A549 (cell line): ENCODE data around the gene ADARB2. TPM values are rescaled to one million over a fixed set of nuclear protein-coding genes. Genes with fewer than 3 reads are reported as not detected.

Source experiments
- ATAC-seq, 2 experiments: fragments of 200-7000 bp in 1 of 2; fragments of >200 bp in 1 of 2; cut with Nextera tagmentation in 1 of 2; cut with Tn5 transposase in 1 of 2; 3 replicates each; pipeline versions ENCODE4 v1.8.0 to v1.9.1; 2018 to 2020; ENCODE audit warnings: mild to moderate bottlenecking in 1 of 2, moderate library complexity in 1 of 2
- CTCF ChIA-PET: fragments of 300-600 bp; sonication (Branson Sonifier 250); formaldehyde crosslinking; extraction: SDS; loops from one replicate; lab custom pipeline; 2021; ENCODE audit warnings: antibody characterized with exemption, inconsistent platforms; lab: Yijun Ruan, JAX
- POLR2A ChIA-PET: fragments of 350-600 bp; formaldehyde crosslinking; extraction: SDS; loops from one replicate; lab custom pipeline; 2021; ENCODE audit warnings: antibody characterized with exemption, inconsistent platforms; lab: Yijun Ruan, JAX
- DNase-seq, 2 experiments: peaks; one replicate each; pipeline versions ENCODE4 v3.0.0 to v3.0.0-alpha.2; 2011 to 2016; ENCODE audit warnings: low read depth in 1 of 2, low spot score in 1 of 2
- FAIRE-seq: peaks from 2 replicates; lab custom pipeline; 2011; peaks lifted over from hg19 to GRCh38; lab: Jason Lieb, UNC
- H3K27ac ChIP-seq, 2 experiments: fragments of >200 bp; sonication (Bioruptor Twin); formaldehyde crosslinking; 3 replicates each; pipeline ENCODE4 v1.5.1; 2016 to 2017
- H3K4me1 ChIP-seq: fragments of >200 bp; sonication (Bioruptor Twin); formaldehyde crosslinking; 3 replicates; pipeline ENCODE4 v1.6.1; 2016
- H3K4me2 ChIP-seq: fragments of >200 bp; sonication (Bioruptor Twin); formaldehyde crosslinking; 3 replicates; pipeline ENCODE4 v1.6.1; 2016
- H3K4me3 ChIP-seq: fragments of >200 bp; sonication (Bioruptor Twin); formaldehyde crosslinking; 3 replicates; pipeline ENCODE4 v1.5.1; 2016
- H3K9me3 ChIP-seq: fragments of >200 bp; sonication (Bioruptor Twin); formaldehyde crosslinking; 3 replicates; pipeline ENCODE4 v1.6.1; 2016
- ATOH8 ChIP-seq: fragments of 250-450 bp; sonication (Bioruptor Pico); IDR thresholded peaks from 2 replicates; pipeline ENCODE4 v1.5.0; 2020; ENCODE audit warnings: low read depth, mild to moderate bottlenecking, moderate library complexity
- BCL3 ChIP-seq: fragments of >200 bp; sonication (Bioruptor Twin); formaldehyde crosslinking; IDR thresholded peaks from 3 replicates; pipeline ENCODE4 v1.6.1; 2016
- BHLHE40 ChIP-seq: IDR thresholded peaks from 2 replicates; pipeline ENCODE4 v1.6.1; 2012; ENCODE audit warnings: low read depth, low read length, inconsistent platforms
- CEBPB ChIP-seq, 2 experiments: fragments of >200 bp in 1 of 2; sonication (Bioruptor Twin) in 1 of 2; formaldehyde crosslinking in 1 of 2; IDR thresholded peaks; 2 replicates each; pipeline ENCODE4 v1.6.1; 2012 to 2016
- CHD2 ChIP-seq: fragments of 150-350 bp; IDR thresholded peaks from 2 replicates; pipeline ENCODE4 v1.6.1; 2014; ENCODE audit warnings: low read length; ENCODE audit not compliant: partially characterized antibody
- GATA3 ChIP-seq: IDR thresholded peaks from 2 replicates; pipeline ENCODE4 v1.6.1; 2012; ENCODE audit warnings: borderline replicate concordance
- HDAC2 ChIP-seq: fragments of 200-600 bp; sonication (generic); IDR thresholded peaks from 2 replicates; pipeline ENCODE4 v1.6.1; 2016
- HOXB13 ChIP-seq: fragments of 250-450 bp; sonication (Bioruptor Pico); IDR thresholded peaks from 2 replicates; pipeline ENCODE4 v1.5.0; 2020; ENCODE audit warnings: low read depth, mild to moderate bottlenecking, moderate library complexity
- JUN ChIP-seq, 2 experiments: fragments of >200 bp; sonication (Bioruptor Twin); formaldehyde crosslinking; IDR thresholded peaks; 2 replicates in 1 of 2; 3 replicates in 1 of 2; pipeline ENCODE4 v1.6.1; 2016 to 2017
- KDM5A ChIP-seq: fragments of 200-600 bp; sonication (generic); IDR thresholded peaks from 2 replicates; pipeline ENCODE4 v1.6.1; 2016; ENCODE audit warnings: antibody characterized with exemption, mild to moderate bottlenecking
- NFE2L2 ChIP-seq: fragments of 150-350 bp; conservative IDR thresholded peaks from 2 replicates; pipeline ENCODE4 v1.6.1; 2014; ENCODE audit warnings: low read length
- NPAS2 ChIP-seq: fragments of 250-450 bp; sonication (Bioruptor Pico); IDR thresholded peaks from 2 replicates; pipeline ENCODE4 v1.8.0; 2022; ENCODE audit warnings: mild to moderate bottlenecking, moderate library complexity, borderline replicate concordance
- RARB ChIP-seq: fragments of 250-450 bp; sonication (Bioruptor Pico); IDR thresholded peaks from 2 replicates; pipeline ENCODE4 v1.8.0; 2021; ENCODE audit warnings: mild to moderate bottlenecking, moderate library complexity
- RNF2 ChIP-seq: fragments of 200-600 bp; sonication (generic); IDR thresholded peaks from 2 replicates; pipeline ENCODE4 v1.6.1; 2016; ENCODE audit warnings: low read depth, mild to moderate bottlenecking, antibody characterized with exemption, moderate library complexity, borderline replicate concordance
- SREBF2 ChIP-seq: fragments of 450-650 bp; IDR thresholded peaks from 2 replicates; pipeline ENCODE4 v1.6.1; 2014; ENCODE audit warnings: mild to moderate bottlenecking, moderate library complexity
- TP53 ChIP-seq: fragments of 250-450 bp; sonication (Bioruptor Pico); IDR thresholded peaks from 2 replicates; pipeline ENCODE4 v1.5.0; 2021; ENCODE audit warnings: mild to moderate bottlenecking, moderate library complexity
- ZFP36 ChIP-seq: fragments of 450-650 bp; IDR thresholded peaks from 2 replicates; pipeline ENCODE4 v1.6.1; 2014; ENCODE audit warnings: borderline replicate concordance; ENCODE audit not compliant: partially characterized antibody
- ZSCAN20 ChIP-seq: fragments of 250-450 bp; sonication (Bioruptor Pico); IDR thresholded peaks from 2 replicates; pipeline ENCODE4 v1.8.0; 2022; ENCODE audit warnings: mild to moderate bottlenecking, moderate library complexity
- WGBS: methylation state at CpG from one replicate; pipeline ENCODE4 v1.1.6; 2017; ENCODE audit errors: missing lambda C conversion rate; 5-methylcytosine and 5-hydroxymethylcytosine counted together
- polyA plus RNA-seq, 4 experiments: library from polyadenylated mRNA; depleted of rRNA in 3 of 4; stranded (reverse); fragments of >200 nt; fragmentation: RNase III in 1 of 4; extraction: RNeasy Plus Mini Kit Qiagen cat#74134 plus additional on column Dnase treatment in 1 of 4; gene quantifications; 2 replicates in 3 of 4; 3 replicates in 1 of 4; pipeline ENCODE4 v1.2.3, GENCODE V29; 2011 to 2017
- TF ChIP-seq, protein P1 (sequence below): fragments of 200-600 bp; sonication (generic); IDR thresholded peaks from 2 replicates; pipeline ENCODE4 v1.6.1; 2016; ENCODE audit warnings: antibody characterized with exemption, mild to moderate bottlenecking, moderate library complexity

The ADARB2 gene
- polyA plus RNA-seq, 2 of the 4 experiments (the other 2 are of a cell fraction): not detected

DNA sequence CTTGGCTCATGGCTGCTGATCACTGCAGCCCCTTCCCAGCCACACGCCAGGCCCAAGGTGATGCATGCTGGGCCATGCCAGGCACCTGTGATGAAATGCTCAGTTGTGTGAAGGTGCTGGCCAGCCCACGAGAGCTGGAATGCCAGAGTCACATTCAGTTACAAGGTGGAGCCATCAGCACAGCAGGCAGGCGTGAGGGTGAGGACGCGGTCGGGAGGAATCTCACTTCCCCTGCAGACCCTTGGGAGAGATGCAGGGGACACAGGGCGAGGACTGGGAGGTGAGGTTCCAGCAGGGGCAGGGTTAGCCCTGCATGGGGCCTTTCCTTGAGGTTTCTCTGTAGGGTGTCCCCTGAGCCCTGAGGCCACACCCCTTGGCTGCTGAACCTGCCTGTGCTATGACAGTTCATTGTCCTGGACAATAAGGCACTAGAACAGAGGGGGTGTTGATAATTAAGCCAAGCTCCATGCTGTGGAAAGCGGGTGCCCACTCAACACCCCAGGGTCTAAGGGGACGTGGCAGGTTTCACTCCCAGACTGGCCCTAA lies 82.4 kb downstream of the ADARB2 start:
- DNase-seq (no peak), ATAC-seq (no peak), FAIRE-seq (no peak)
- Histone ChIP-seq H3K4me1 (no peaks in the 10 kb centered on the region), H3K4me2 (no peak overlapping the region), H3K4me3 (no peak overlapping the region), H3K27ac (no peak overlapping the region), H3K9me3 (no peaks in the 10 kb centered on the region)
- 48% methylated on average over 9 of the region's 9 CpGs for WGBS
- POLR2A ChIA-PET: no interaction called here
- CTCF ChIA-PET: no interaction called here
- TF ChIP-seq CEBPB (IDR thresholded peaks at IDR 0.05) (no peak), KDM5A (no peak), BCL3 (no peak), NFE2L2 (no peak), SREBF2 (no peak), RARB (CRISPR knock-in tag) (no peak), CHD2 (no peak), NPAS2 (CRISPR knock-in tag) (no peak), HDAC2 (no peak), ZFP36 (no peak), ZSCAN20 (CRISPR knock-in tag) (no peak), RNF2 (no peak)

- no peak overlapping the region for H3K4me2 ChIP-seq
- DNase-seq: no peak
- 43% methylated on average over 4 of the region's 6 CpGs for WGBS
Observed at GRCh38 chr10:1654247-1654646, 83.1 kb downstream of the ADARB2 start.

DNA sequence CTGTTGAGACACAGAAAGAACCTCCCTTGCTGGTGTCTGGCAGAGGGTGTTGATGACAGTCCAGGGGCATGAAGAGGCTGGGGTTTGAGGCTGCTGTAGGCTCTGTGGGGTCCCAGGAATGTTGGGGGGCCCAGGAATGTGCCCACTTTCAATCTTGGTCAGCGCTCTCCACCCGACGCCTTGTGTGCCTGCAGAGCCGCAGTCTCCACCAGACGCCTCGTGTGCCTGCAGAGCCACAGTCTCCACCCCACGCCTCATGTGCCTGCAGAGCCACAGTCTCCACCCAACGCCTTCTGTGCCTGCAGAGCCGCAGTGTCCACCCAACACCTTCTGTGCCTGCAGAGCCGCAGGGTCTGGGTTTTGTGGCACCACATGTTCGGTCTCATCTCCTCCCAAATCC lies 84.0 kb downstream of the ADARB2 start:
- H3K27ac ChIP-seq: no peak overlapping the region
- DNase-seq (no peak), FAIRE-seq (no peak), ATAC-seq (no peak)
- WGBS: 43% methylated on average over 11 of the region's 11 CpGs
- no peak overlapping the region for H3K4me3 ChIP-seq
- H3K9me3 ChIP-seq: no peaks in the 10 kb centered on the region
- CTCF ChIA-PET: no interaction called here
- H3K4me1 ChIP-seq: no peaks in the 10 kb centered on the region
- TF ChIP-seq BHLHE40: no peak
- TF ChIP-seq GATA3: no peak
- TF ChIP-seq TP53 (CRISPR knock-in tag): no peak
- TF ChIP-seq CHD2: no peak
- TF ChIP-seq CEBPB (IDR thresholded peaks at IDR 0.05): no peak
- no peak for TF ChIP-seq JUN (IDR thresholded peaks at IDR 0.05)
- TF ChIP-seq HOXB13: no peak
- TF ChIP-seq, protein P1, sequence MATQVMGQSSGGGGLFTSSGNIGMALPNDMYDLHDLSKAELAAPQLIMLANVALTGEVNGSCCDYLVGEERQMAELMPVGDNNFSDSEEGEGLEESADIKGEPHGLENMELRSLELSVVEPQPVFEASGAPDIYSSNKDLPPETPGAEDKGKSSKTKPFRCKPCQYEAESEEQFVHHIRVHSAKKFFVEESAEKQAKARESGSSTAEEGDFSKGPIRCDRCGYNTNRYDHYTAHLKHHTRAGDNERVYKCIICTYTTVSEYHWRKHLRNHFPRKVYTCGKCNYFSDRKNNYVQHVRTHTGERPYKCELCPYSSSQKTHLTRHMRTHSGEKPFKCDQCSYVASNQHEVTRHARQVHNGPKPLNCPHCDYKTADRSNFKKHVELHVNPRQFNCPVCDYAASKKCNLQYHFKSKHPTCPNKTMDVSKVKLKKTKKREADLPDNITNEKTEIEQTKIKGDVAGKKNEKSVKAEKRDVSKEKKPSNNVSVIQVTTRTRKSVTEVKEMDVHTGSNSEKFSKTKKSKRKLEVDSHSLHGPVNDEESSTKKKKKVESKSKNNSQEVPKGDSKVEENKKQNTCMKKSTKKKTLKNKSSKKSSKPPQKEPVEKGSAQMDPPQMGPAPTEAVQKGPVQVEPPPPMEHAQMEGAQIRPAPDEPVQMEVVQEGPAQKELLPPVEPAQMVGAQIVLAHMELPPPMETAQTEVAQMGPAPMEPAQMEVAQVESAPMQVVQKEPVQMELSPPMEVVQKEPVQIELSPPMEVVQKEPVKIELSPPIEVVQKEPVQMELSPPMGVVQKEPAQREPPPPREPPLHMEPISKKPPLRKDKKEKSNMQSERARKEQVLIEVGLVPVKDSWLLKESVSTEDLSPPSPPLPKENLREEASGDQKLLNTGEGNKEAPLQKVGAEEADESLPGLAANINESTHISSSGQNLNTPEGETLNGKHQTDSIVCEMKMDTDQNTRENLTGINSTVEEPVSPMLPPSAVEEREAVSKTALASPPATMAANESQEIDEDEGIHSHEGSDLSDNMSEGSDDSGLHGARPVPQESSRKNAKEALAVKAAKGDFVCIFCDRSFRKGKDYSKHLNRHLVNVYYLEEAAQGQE: no peak
- TF ChIP-seq ATOH8 (CRISPR knock-in tag): no peak
- POLR2A ChIA-PET: no interaction called here
- no peak overlapping the region for H3K4me2 ChIP-seq

More at GRCh38 chr10:1654247-1654646, 83.1 kb downstream of the ADARB2 start:
- FAIRE-seq: no peak
- no peak for TF ChIP-seq CEBPB (IDR thresholded peaks at IDR 0.05)
- H3K4me1 ChIP-seq: no peaks in the 10 kb centered on the region
- H3K9me3 ChIP-seq: no peaks in the 10 kb centered on the region
- ChIA-PET POLR2A (no interaction called here), CTCF (interaction anchor here (0.5 kb wide), 1 partner anchor 654 kb away, joined by 4 read pairs; no protein-coding TSS in a partner anchor)
- no peak overlapping the region for H3K4me3 ChIP-seq
- no peak overlapping the region for H3K27ac ChIP-seq
- ATAC-seq: no peak
